Skeletal muscle cell (primary cell): ENCODE measurements around the gene BLTP3A.
A peak's percentile ranks its signal among the peaks of the same experiment; 100 is the strongest.
"Not testable (repeated sequence)": the region's sequence is repeated elsewhere in the genome, so short reads cannot be mapped to it uniquely, and the experiment has no call there.

Experiments
- DNase-seq: peaks from one replicate; pipeline ENCODE4 v3.0.0-alpha.2; 2010; ENCODE audit warnings: low read depth
- H3K4me3 ChIP-seq: 2 replicates; pipeline ENCODE4 v1.5.1; 2011; ENCODE audit warnings: low read depth, mild to moderate bottlenecking, control low read depth, low read length, moderate library complexity

The BLTP3A gene

DNA sequence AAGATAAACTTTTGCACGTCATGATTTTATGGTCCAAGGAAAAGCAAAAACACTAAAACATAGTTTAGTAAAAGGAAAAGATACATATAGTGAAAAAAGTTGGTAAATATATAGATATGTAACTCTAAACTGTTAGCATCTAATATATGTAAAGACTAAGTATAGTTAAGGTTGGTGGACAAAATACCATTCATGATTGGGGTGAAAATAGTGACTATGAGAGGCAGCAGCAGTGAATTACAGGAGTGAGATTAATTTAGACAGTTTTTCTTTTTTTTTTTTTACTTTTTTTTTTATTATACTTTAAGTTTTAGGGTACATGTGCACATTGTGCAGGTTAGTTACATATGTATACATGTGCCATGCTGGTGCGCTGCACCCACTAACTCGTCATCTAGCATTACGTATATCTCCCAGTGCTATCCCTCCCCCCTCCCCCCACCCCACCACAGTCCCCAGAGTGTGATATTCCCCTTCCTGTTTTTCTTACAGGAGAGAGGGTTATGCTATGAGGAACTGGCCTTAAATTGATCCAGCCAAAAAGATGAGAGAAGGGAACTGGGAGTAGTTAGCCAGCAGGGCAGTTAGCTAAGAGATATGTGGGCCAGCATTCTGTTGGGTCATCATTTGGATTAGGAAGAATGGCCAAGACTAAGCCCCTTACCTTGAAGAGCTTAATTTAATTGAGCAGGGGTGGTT, 27.1 kb downstream of the BLTP3A start:
- DNase-seq, H3K4me3 ChIP-seq: not testable (repeated sequence)

DNA sequence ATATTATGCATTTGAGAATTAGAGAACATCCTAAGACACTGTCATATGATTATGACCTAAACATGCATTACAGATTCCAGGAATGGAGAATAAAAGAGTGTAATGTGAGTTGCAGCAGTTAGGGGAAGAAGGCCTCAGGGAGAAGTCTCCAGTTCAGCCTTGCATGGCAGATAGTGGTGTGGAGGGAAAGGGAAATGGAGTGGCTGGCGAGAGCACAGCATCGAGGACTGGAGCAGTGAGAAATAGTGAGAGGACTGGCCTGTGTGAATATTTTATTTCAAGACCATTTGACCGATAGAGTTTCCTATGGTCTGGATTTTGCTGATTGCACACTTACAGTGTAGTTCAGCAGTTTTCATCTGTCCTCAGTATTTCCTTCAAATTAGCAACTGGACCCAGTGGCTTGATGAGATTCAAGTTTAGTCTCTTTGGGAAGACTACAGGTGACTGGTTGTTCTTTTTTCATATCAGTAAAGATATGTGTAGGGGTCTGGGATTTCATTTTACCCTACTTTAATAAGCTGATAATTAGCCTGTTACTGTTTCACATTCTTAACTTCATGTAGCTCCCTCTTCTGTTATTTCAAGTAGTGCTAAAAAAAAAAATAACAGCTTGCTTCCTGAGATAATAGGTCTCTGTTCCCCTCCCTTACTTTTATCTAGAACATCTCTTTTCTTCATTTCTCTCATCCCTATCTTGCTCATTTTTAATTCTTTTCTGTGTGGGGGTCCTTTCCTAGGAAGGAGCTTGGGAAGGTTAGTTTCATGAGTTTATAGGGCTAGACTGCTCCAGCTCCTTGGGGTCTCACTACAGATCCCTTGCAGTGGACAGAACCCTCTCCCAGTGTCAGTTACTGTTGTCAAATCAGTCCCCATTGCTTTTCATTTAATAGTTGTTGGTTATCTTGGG, 27.9 kb downstream of the BLTP3A start:
- DNase-seq, result no peak
- H3K4me3 ChIP-seq, result no peak overlapping the region

DNA sequence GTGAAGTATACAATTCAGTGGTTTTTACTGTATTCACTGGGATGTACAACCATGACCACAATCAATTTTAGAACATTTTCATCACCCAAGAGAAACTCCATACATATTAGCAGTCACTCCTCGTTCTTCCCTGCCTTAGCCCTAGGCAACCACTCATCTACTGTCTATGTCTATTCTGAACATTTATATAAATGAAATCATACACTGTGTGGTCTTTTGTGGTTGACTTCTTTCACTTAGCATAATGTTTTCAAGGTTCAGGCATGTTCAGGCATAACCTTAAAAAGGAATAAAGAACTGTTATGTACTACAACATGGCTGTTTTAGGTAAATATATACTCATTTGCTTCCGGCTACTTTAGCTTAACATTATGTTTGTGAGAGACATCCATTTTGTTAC, 37.3 kb downstream of the BLTP3A start:
- DNase-seq, result no peak

DNA sequence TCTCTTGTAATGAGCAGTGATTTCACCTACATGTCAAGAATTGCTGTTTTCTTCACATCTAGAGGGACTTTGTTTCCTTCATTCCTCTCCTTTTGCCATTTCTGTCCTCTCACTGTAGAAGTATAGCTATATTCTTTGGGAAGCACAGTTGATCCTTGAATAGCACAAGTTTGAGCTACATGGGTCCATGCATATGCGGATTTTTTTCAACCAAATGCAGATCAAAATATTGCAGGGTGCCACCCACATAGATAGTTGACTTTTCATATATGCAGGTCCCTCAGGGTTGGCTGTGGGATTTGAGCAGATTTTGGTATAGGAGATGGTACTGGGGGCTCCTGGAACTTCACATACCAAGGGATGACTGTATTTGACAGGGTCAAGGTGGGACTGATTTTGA, 41.1 kb downstream of the BLTP3A start:
- DNase-seq, result no peak
- no peak overlapping the region for H3K4me3 ChIP-seq

More for the DNA sequence above, 37.3 kb downstream of the BLTP3A start:
- no peak overlapping the region for H3K4me3 ChIP-seq

DNA sequence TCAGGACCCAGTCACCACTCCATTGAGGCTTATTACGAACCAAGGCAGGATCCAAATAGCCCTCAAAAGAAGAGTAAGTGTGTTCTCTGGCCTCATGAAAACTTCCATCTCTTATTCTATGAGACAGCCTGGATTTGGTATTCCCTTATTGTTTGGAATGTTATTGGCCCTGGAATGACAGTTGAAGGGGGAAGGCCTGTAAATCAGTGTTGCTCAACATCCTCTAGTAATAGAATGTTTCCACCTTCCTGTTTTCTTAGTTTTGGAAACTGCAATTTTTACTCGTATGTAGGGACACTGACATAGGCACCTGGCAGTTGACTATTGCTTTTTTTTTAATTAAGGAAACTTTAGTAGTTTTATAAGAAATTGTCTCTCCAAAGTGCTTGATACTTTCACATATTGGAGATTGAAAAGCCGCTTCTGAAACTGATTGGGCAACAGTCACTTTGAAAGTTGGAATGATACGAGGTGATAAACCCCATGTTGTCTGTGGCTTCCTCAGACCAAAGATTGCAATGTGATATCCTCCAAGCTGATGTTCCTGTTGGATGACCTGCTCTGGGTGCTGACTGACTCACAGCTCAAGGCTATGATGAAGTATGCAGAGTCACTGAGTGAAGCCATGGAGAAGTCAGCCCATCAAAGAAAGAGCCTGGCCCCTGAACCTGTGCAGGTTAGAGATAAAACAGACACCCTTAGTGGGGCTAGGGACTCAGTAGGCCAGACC, 43.1 kb downstream of the BLTP3A start:
- H3K4me3 ChIP-seq, result no peak overlapping the region
- DNase-seq, result peak; percentile 13

DNA sequence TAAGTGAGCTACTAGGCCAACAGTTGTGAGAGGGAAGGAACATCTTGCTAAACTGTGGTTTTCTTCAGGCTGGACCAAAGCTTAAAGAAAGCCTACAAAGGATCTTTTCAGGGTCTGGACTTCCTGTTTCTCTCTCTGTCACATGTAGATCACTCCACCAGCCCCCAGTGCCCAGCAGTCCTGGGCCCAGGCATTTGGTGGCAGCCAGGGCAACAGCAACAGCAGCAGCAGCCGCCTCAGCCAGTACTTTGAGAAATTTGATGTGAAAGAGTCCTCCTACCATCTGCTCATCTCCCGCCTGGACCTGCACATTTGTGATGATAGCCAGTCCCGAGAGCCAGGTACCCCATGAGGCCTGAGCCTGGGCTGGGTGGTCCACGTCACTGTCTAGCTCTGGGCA, 44.1 kb downstream of the BLTP3A start:
- DNase-seq, result no peak
- no peak overlapping the region for H3K4me3 ChIP-seq

DNA sequence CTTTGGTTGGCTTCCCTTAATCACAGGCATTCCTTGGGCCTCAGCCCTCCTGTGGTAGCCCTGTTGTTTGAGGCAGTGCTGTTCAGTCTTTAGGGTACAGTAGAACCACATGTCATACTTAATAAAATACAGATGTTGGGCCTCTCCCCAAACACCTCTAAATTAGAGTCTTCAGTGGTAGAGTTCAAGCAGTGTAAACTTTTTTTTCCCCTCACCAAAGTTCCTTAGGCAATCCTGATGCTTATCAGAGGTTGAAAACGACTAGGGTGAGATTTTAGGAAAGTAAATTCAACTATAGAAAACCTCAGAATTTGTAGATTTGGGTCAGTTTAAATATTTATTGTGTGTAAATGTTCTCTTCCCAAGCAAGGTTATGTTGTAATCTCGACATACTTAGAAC, 44.6 kb downstream of the BLTP3A start:
- H3K4me3 ChIP-seq, result no peak overlapping the region
- DNase-seq, result no peak

DNA sequence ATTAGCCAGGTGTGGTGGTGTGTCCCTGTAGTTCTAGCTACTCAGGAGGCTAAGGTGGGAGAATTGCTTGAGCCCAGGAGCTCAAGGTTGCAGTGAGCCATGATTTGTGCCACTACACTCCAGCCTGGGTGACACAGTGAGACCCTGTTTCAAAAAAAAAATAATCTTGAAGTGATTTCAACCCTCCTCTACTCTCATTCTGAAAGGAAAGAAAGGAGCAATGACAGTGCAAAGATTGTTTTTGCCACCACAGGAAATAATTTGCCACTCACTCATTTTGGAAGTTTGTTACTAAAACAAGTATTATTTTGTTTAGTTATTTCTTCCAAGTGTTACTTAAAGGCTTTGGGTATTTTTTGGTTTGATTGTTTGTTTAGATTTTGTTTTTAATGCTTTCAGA, 45.6 kb downstream of the BLTP3A start:
- no peak overlapping the region for H3K4me3 ChIP-seq
- DNase-seq, result no peak

DNA sequence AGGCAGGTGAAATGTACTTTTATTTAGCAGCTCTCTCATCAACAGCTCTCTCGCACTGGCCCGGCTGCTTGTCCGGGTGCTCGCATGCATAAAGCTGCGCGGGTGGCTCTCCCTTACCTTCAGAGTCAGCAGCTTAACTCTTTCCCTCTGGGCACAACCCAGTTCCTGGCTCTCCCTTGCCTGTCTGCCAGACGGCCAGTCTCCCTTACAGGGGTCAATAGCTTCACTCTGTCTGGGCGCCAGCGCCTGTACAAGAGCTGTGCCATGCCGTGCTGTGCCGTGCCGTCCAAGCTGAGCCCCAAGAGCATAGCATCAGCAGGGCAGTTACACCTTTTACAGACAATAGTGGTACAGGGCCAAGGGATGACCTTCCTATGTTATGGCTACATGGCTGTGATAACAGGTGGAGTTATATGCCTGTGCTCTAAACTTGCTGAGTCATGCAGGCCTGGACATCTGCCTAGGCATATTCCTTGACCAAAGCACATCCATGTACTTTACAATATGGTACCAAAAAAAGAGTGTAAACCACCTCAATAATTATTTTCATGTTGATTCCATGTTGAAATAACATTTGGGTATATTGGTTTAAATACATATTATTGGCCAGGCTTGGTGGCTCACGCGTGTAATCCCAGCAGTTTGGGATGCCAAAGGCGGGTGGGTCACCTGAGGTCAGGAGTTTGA, 47.9 kb downstream of the BLTP3A start:
- no peak for DNase-seq
- H3K4me3 ChIP-seq, result no peak overlapping the region
